HG03442 (cell line): ENCODE measurements around the gene CCDC137.
"Not testable (repeated sequence)": the region's sequence is repeated elsewhere in the genome, so short reads cannot be mapped to it uniquely, and the experiment has no call there.

Source experiments
- ATAC-seq: cut with Tn5 transposase; IDR thresholded peaks from one replicate; pipeline ENCODE4 v1.9.1; 2021; ENCODE audit warnings: mild to moderate bottlenecking, moderate library complexity; ENCODE audit not compliant: unreplicated experiment

Gene CCDC137

DNA sequence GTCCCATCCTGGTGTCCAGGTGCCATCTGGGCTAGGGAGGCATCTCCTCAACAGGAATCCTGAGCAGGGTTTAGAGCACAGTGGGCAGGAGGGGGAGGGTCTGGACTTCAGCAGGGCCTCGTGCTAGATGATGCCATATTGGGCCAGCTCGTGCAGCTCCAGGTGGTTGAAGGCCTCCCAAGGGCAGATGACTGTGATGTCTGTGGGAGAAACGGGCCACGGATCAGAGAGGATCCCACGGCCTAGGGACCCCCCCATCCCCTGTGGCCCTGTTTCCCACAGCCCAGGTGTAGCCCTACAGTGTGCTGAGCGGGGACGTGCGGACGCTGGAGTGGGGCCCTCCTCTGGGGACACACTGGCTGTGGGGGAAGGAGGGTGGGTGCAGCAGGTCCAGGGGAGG, 15.6 kb upstream of the CCDC137 start:
- ATAC-seq, result no peak

DNA sequence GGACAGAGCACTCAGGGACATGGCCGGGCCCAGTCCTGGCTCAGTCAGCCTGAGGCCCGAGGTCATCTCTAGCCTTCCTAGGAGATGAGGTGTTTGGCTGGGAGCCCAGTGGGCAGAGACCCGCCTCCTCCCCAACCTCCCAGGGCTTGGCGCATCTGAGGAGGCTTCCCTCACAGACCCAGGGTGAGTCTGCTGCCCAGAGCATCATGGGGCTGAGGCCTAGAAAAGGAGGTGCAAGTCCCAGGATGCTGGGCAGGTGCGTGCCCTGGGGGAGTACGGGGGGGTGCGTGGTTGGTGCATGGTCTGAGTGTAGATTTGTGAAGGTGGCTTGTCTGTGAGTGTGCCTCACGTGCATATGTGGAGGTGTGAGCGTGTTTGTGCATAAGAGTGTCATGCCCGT, 14.8 kb upstream of the CCDC137 start:
- no peak for ATAC-seq

DNA sequence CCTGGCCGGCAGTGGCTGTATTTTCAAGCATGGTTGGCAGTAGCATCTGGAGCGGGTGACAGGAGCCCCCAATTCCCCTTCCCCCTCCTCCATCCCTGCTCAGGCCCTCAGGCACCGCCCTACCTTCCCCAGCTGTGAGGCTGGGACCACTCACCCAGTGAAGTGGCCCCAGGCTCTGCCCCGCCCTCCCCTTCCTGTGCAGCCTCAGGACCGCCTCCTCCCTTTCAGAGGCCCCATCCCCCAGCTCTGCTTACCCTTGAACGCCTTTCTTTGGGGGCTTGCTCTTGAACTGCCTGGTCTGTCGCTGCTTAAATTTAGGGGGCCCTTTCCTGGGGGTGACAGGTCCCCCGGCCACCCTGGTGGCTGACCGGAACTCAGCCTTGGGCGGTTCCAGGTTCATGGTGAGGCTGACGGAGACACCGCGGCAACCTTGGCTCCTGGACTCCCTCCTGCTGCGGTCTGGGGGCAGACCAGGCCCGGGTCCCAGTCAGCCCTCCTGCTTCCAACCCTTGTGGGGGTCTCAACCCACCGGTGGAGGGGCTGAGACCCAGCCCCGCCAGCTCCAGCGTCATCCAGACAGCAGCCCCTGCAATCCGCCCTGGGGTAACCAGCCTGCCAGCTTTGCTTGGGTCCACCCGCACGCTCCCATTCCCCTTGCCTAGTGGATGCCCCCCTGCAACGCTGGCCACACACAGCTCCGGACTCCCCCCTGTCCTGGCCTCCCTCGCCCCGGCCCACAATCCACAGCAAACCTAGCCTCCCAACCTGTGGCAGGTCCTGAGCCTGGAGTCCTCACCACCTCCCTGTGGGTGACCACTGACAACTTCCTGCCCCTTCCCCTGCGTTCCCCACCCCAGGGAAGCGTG, 13.4 kb upstream of the CCDC137 start:
- ATAC-seq, result no peak

DNA sequence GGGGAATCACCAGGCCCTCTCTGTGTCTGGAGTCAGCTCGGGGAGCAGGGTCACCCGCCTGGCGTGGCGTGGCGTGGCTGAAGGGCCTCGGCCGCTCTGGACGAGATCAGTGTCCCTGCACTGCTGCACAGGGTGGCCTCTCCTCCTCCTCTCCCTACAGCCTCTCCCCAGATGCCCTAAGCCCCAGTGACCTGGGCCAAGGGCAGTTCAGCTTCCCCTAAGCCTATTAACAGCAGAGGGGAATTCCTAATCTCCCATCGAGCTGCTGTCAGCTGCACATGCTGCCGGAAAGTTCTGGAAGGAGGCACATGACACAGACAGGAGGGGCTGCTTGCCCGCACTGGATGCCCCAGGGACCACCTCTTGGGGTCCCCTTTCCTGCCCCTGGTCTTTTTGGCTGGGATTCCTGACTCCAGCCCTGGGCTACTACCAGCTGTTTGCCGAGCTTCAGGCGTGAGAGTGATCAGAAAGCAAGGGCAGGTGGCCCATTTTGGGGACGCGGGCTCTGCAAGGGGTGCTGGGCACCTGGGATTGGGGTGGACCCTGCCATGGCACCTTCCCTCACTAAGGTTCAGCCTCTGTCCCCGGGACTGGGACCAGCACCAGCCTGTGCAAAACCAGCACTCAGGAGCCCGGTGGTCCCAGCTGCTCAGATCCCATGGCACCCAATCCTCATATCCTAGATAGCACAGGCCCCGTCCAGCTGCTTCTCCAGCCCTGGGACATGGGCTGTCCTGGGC, 11.0 kb upstream of the CCDC137 start:
- ATAC-seq, result no peak

DNA sequence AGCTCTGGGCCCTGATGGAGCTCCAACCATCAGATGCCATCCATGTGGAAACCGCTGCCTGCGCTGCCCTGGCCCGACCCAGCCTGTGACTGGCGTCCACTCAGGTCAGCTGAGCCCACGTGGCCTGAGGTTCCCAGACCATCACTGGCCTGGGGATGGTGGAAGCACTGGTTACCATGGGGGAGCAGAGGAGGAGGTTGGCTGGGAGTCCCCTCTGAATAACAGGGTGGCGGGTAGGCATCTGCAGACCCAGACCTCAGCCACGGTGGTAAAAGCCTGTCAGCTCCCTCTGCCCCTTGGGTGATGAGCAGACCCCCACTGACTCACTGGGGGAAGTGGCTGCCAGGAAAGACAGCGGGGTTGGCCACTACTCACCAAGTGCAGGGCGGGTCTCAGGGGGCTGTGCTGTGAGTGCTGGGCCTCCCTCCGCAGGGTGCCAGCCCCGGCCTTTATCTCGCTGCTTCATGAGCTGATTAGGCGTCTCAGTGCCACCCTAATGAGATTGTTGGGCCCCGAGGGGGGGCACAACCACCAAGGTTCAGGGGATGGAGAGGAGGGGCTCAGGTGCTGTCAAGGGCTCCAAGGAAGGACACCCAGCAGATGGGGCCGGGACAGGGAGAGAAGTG, 10.3 kb upstream of the CCDC137 start, which contains the start of gene PDE6G:
TSS of gene PDE6G (minus strand) at position 425 of the 626 bp plus-strand sequence. CDS start 3,237 bp downstream, outside the sequence.
- ATAC-seq, result no peak

DNA sequence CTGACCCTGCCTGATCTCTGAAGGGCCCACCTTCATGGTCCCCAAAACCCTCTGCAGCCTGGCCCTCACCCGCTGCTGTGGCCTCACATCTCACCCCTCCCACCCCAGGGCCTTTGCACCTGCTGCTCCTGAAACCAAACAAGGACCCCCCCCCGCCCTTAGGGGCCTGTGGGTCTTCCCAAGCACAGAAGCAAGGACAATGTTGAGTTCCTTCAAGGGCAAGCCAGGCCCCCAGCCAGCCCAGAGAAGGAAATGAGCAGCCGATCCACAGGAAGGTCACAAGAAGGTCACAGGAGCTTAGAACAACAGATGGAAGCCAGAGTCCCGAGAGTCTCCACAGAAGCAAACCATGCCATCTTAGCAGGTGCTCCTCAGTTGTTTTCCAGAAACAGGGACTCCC, 9.7 kb upstream of the CCDC137 start:
- ATAC-seq, result no peak

DNA sequence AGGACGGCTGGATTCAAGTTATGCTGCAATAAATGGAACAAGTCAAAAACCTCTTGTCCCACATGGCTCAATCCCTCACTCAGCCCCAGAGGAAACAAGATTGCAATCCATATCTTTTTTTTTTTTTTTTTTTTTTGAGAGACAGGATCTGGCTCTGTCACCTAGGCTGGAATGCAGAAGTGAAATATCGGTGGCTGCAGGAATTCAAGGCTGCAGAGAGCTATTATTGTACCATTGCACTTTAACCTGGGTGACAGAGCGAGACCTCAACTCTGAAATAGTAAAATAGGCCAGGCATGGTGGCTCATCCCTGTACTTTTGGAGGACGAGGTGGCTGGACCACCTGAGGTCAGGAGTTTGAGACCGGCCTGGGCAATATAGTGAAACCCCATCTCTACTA, 7.5 kb upstream of the CCDC137 start:
- ATAC-seq, result no peak

DNA sequence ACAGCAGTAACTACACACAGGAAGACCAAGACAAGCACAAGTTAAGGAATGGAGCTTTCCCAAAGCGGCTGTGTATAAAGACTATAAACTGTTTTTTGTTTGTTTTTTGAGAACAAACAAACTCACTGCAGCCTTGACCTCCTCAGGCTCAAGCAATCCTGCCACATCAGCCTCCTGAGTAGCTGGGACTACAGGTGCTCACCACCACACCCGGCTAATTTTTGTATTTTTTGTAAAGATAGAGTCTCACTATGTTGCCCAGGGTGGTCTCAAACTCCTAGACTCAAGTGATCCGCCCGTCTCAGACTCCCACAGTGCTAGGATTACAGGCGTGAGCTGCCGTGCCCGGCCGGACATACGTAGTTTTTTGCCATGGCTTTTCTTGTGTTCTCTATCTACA, 6.1 kb upstream of the CCDC137 start:
- no peak for ATAC-seq

DNA sequence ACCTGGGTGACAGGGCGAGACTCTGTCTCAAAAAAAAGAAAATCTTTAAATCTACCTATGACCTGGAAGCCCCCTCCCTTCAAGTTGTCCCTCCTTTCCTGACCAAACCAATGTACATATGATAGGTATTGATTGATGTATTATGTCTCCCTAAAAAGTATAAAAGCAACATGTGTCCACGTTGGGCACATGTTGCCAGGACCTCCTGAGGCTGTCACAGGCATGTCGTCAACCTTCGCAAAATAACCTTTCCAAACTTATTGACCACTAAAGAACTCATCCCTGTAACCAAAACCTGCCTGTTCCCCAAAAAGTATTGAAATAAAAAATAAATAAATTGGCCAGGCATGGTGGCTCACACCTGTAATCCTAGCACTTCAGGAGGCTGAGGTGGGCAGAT, 4.5 kb upstream of the CCDC137 start:
- ATAC-seq, result no peak

DNA sequence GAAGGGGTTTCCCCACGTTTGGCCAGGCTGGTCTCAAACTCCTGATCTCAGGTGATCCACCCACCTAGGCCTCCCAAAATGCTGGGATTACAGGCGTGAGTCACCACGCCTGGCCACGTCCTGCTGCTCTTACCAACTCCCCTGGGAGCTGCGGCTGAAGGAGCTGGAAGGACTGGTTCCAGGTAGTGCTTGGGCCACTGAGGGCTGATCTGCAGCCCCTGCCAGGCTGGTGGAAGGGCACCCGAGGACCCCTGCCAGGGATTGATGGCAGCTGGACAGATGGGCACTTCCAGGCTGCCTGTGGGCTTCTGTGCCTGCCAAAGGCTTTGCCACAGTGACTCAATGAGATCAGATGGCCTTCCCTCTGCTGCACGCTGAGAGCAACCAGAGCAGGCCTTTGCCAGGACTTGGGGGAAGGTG, 2.5 kb upstream of the CCDC137 start:
- no peak for ATAC-seq

DNA sequence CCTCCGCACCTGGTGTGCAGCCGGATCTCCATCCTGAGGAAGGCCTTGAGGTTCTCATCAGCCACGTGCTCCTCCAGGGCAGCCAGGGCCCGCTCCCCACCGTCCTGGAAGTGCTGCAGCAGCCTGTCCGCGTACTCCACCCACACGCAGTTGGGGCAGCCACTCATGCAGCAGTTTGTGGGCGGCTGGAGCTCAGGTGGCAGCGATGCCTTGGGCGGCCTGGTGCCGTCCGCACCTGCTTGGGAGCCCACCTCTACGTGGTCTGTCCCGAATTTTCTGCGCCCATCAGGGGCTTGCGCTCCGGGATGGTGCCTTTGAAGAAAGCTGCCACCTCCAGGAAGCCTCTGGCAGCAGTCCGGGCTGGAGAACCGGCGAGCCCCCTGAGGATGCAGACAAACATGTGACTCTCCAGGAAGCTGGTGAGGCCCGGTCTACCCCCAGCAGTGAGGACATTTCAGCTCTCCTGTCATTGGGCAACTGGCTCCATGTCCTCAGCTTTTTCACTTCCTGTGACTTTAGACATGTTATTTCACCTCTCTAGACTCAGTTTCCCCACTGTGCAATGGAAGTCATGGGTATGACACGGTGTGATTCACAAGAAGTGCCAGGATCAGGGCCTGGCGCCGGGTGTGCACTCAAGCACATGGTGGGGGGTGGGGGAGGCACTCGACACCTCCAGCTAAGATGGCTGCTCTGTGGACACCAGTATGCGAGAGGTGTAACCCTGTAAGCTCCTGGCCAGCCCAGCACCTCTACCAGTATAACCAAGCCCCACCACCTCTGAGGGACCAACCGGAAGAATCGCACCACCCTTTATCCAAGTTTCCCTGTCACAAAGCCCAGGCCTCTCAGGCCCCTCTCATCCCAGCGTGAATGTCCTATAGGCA, 1.1 kb upstream of the CCDC137 start:
- peak; percentile 5 for ATAC-seq

DNA sequence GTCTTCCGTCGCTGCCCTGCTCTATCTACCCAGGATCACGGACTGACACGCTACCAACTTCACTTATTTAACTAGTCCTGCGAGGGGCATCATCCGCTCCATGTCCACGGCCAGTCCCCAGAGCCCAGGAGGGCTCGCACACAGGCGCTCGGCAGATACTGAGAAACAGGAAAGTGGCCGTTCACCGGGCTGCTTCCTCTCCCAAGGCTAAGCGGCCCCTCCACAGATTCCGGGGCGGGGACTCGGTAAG, 520 bp upstream of the CCDC137 start:
- peak; percentile 15 for ATAC-seq

DNA sequence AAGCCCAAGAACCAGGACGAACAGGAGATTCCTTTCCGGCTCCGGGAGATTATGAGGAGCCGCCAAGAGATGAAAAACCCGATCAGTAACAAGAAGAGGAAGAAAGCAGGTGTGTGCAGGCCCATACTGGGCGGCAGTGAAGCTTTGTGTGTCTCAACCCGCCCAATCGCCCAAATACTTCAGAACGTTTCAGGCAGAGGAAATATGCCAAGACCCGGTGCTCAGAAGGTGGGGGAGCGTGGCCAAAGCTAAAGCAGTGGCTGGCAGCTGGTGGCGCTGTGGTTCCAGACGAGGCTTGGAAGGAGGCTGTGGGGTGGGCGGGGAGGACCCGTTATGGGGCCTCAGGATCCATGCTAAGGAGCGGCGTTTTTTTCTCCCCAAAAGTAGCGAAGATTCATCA, 1.2 kb downstream of the CCDC137 start:
- no peak for ATAC-seq

DNA sequence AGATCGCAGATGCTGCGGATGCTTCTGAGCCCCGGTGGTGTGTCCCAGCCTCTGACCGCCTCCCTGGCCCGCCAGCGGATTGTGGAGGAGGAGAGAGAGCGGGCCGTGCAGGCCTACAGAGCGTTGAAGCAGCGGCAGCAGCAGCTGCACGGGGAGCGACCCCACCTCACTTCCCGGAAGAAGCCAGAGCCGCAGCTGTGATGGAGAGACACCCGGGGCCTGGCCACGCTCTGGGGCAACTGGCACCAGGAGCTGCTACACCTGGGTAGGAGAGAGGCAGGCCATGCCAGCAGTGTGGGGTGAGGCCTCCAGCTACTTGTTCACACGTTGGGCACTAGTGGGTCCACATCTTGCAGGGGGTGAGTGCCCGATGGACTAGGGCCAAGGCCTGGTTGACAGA, 6.0 kb downstream of the CCDC137 start:
- ATAC-seq, result no peak

DNA sequence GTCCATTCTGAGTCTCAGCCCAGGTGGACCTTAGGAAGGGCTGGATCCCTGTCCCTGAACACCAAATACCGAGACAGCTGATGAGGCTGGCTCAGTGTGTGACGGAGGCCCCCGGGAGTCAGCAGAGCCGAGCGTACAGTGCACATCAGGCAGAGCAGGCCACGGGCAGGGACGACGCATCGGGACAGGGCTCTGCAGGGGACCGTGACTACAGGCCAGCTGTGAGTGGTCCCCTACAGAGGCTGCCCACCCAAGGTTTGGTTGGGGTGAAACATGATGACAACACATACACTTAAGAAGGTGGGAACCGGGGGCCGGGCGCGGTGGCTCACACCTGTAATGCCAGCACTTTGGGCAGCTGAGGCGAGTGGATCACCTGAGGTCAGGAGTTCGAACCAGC, 6.4 kb downstream of the CCDC137 start:
- ATAC-seq, result no peak

DNA sequence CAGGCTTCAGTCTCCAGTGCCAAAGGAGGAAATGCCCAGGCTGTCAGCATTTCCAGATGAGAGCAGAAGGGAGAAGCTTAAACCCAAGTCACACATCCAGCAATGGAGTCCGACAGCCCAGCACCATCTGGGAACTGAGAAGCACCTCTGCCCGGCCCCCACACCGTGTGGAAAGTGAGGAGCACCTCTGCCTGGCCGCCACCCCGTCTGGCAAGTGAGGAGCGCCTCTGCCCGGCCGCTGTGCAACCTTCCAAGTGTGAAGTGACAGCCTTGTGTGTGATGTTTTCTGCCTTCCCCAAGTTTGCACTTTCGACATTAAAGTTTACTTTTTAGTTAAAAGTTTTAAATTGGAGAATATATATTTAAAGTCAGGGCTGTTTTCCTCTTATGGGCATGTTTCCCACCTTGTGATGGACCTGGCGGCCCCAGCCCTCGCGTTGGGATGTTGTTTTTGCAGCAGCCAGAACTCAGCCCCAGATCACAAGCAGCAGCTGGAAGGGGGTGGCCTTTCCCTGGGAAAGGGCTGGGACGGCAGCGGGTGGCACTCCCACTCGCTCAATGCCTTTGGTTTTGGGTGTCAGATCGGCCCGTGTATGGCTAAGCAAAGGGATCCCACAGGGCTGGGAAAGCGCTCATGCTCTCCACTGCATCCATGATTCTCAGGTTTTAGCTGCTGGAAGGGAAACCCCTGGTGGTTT, 7.2 kb downstream of the CCDC137 start:
- ATAC-seq, result no peak

DNA sequence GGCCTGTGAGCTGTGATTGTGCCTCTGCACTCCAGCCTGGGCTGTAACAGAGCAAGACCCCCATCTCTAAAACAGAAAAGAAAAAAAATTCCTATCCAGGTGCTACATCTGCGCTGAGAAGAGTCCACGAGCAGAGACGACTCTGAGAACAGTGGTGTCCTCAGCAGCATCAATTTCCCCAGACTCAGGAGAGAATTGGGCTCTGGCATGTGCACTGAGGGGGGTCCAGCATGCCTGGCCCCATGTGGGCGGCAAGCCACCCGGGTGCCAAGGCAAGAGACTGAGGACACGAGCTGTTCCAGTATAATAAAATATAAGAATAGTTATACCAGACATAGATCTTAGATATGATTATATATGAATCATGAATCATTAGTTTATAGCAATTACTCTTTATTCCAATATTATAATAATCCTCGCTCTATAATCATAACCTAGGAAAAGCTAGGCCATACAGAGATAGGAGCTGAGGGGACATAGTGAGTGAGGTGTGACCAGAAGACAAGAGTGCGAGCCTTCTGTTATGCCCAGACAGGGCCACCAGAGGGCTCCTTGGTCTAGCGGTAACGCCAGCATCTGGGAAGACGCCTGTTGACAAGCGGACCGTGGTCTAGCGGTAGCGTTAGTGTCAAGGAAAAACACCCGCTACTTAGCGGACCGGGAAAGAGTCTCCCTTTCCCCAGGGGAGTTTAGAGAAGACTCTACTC, 9.1 kb downstream of the CCDC137 start:
- ATAC-seq, result not testable (repeated sequence)

DNA sequence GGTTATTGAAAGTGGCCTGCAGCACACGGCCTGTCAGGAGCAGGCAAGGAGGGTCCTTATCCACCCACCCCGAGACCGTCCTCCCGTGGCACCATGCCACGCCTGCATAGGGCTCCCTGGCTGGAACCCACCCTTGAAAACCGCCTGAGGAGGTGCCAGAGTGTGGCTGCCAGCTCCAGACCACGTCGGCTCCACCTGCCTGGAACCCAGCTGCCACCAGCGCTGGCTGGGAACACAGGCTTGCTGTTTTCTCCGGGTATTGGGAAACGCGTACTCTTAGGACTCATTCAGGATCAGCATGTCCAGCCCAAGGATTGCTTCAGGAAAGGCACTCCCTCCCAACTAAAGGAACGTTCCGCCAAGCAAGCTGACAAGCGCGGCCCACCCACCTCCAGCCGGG, 10.4 kb downstream of the CCDC137 start:
- ATAC-seq, result no peak

DNA sequence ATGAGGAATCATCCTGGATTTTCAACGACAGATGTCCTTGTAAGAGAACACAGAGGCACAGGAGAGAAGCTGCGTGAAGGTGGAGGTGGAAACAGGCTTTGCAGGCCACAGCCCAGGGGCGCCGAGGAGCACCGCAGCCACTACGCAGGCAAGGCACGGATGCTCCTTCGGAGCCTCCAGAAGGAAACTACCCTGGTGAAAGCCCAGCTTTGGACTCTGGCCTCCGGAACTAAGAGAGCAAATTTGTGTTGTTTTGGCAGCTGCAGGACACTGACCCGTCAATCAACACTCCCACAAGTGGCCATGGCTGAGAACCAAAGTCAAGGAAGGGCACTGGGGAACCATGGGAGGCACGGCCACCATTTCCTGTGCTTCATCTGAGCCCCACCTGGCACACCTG, 13.6 kb downstream of the CCDC137 start:
- ATAC-seq, result no peak

DNA sequence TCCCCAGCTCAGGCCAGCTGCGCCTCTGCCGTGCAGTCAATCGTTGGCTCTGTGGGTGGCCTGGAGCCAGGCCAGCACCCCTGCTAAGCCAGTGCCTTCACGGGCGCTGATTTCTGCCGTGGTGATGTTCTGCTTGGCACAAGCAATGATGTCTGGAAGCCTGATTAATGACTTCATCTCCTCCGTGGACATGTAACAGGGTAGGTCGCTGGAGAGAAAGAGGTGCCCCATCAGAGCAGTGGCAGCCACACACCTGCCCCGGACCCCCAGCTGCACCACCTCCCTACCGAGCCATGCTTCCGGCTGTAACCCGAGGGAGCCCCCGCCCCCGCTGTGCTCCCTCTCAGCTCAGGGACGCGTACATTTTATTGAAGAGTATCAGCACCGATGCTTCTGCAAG, 15.1 kb downstream of the CCDC137 start:
- ATAC-seq, result no peak
